NT2/D1 (cell line): ENCODE data around the gene MPPED1.

Experiments used
- DNase-seq: peaks from one replicate; pipeline ENCODE4 v3.0.0-alpha.2; 2011; ENCODE audit warnings: low read depth, low spot score
- H3K27me3 ChIP-seq: 2 replicates; pipeline ENCODE4 v1.6.0; 2011; ENCODE audit warnings: mild to moderate bottlenecking; ENCODE audit not compliant: insufficient read length, insufficient read depth
- H3K36me3 ChIP-seq: 2 replicates; pipeline ENCODE4 v1.6.1; 2011; ENCODE audit warnings: mild to moderate bottlenecking, low read length, mixed read lengths; ENCODE audit not compliant: insufficient read depth, insufficient read length
- H3K4me1 ChIP-seq: 2 replicates; pipeline ENCODE4 v1.5.1; 2011; ENCODE audit not compliant: insufficient read depth, insufficient read length
- H3K4me3 ChIP-seq: 2 replicates; pipeline ENCODE4 v1.5.1; 2011; ENCODE audit warnings: low read depth; ENCODE audit not compliant: insufficient read length
- H3K9ac ChIP-seq: 2 replicates; pipeline ENCODE4 v1.6.0; 2011; ENCODE audit warnings: low read depth; ENCODE audit not compliant: insufficient read length
- H3K9me3 ChIP-seq: 2 replicates; pipeline ENCODE4 v1.5.1; 2011; ENCODE audit warnings: mild to moderate bottlenecking, low read length; ENCODE audit not compliant: insufficient read depth
- SUZ12 ChIP-seq: IDR thresholded peaks from 2 replicates; pipeline ENCODE4 v1.6.1; 2011; ENCODE audit not compliant: insufficient read length, insufficient read depth; ENCODE audit errors: extremely low read depth
- YY1 ChIP-seq: IDR thresholded peaks from 2 replicates; pipeline ENCODE4 v1.6.1; 2011; ENCODE audit not compliant: insufficient read length, insufficient read depth
- ZNF274 ChIP-seq: IDR thresholded peaks from 2 replicates; pipeline ENCODE4 v1.6.1; 2011; ENCODE audit warnings: mild to moderate bottlenecking, low read depth, low read length

Gene MPPED1

GRCh38 chr22:43434275-43434927 lies 22.6 kb downstream of the MPPED1 start:
- Histone ChIP-seq H3K36me3 (no peaks in the 10 kb centered on the region), H3K4me1 (no peaks in the 10 kb centered on the region), H3K9ac (no peak overlapping the region), H3K9me3 (no peaks in the 10 kb centered on the region), H3K27me3 (peaks cover 20% of the 10 kb centered on the region), H3K4me3 (no peak overlapping the region)
- DNase-seq, result no peak
- no peak for TF ChIP-seq YY1
- TF ChIP-seq ZNF274, result no peak
- no peak for TF ChIP-seq SUZ12

- no peak for TF ChIP-seq ZNF274
- TF ChIP-seq SUZ12, result no peak
- no peak for TF ChIP-seq YY1
- Histone ChIP-seq H3K36me3 (no peaks in the 10 kb centered on the region), H3K4me1 (no peaks in the 10 kb centered on the region), H3K9ac (no peak overlapping the region), H3K9me3 (0 out of 2 replicates have a peak, but pooled peaks cover 2% of the 10 kb centered on the region), H3K27me3 (peaks cover 20% of the 10 kb centered on the region), H3K4me3 (no peak overlapping the region)
- no peak for DNase-seq
Measured at GRCh38 chr22:43434928-43435311, 23.1 kb downstream of the MPPED1 start.

GRCh38 chr22:43435851-43436811 lies 24.3 kb downstream of the MPPED1 start:
- DNase-seq, result no peak
- TF ChIP-seq ZNF274 (no peak), SUZ12 (no peak), YY1 (no peak)
- peaks cover 20% of the 10 kb centered on the region for H3K27me3 ChIP-seq
- no peaks in the 10 kb centered on the region for H3K4me1 ChIP-seq
- H3K36me3 ChIP-seq, result no peaks in the 10 kb centered on the region
- 0 out of 2 replicates have a peak, but pooled peaks cover 11% of the 10 kb centered on the region for H3K9me3 ChIP-seq
- H3K4me3 ChIP-seq, result no peak overlapping the region
- H3K9ac ChIP-seq, result no peak overlapping the region

- Histone ChIP-seq H3K9ac (no peak overlapping the region), H3K4me1 (peaks cover 3% of the 10 kb centered on the region), H3K9me3 (0 out of 2 replicates have a peak, but pooled peaks cover 11% of the 10 kb centered on the region), H3K36me3 (no peaks in the 10 kb centered on the region), H3K27me3 (peaks cover 13% of the 10 kb centered on the region), H3K4me3 (no peak overlapping the region)
- TF ChIP-seq ZNF274 (no peak), SUZ12 (no peak), YY1 (no peak)
- DNase-seq, result no peak
Measured at GRCh38 chr22:43436868-43437267, 25.1 kb downstream of the MPPED1 start.

- TF ChIP-seq YY1, result no peak
- no peak for TF ChIP-seq ZNF274
- Histone ChIP-seq H3K9me3 (0 out of 2 replicates have a peak, but pooled peaks cover 11% of the 10 kb centered on the region), H3K4me1 (peaks cover 3% of the 10 kb centered on the region), H3K9ac (no peak overlapping the region), H3K36me3 (no peaks in the 10 kb centered on the region), H3K4me3 (no peak overlapping the region), H3K27me3 (peaks cover 2% of the 10 kb centered on the region)
- no peak for DNase-seq
Measured at GRCh38 chr22:43437871-43438475, 26.2 kb downstream of the MPPED1 start.

GRCh38 chr22:43438666-43439347 lies 27.0 kb downstream of the MPPED1 start:
- no peak overlapping the region for H3K4me3 ChIP-seq
- no peak overlapping the region for H3K9ac ChIP-seq
- H3K27me3 ChIP-seq, result no peaks in the 10 kb centered on the region
- no peaks in the 10 kb centered on the region for H3K36me3 ChIP-seq
- TF ChIP-seq YY1 (no peak), SUZ12 (no peak), ZNF274 (no peak)
- DNase-seq, result no peak
- peaks cover 3% of the 10 kb centered on the region for H3K4me1 ChIP-seq
- H3K9me3 ChIP-seq, result 0 out of 2 replicates have a peak, but pooled peaks cover 11% of the 10 kb centered on the region
